Myocyte (in vitro differentiated cells): ENCODE results near the gene ZBTB7C. TPM values are rescaled to one million over a fixed set of nuclear protein-coding genes. Genes with fewer than 3 reads are reported as not detected.
A peak's percentile ranks its signal among the peaks of the same experiment; 100 is the strongest.

Experiments used
- DNase-seq: peaks from one replicate; pipeline ENCODE4 v3.0.0-alpha.2; 2012; ENCODE audit warnings: low read depth
- total RNA-seq: library from RNA; depleted of rRNA; stranded (reverse); fragments of >200 nt; gene quantifications from 2 replicates; pipeline ENCODE4 v1.2.3, GENCODE V29; 2014

ZBTB7C gene
- total RNA-seq, 1 donor from 2014 or later = 16.4 TPM

DNA sequence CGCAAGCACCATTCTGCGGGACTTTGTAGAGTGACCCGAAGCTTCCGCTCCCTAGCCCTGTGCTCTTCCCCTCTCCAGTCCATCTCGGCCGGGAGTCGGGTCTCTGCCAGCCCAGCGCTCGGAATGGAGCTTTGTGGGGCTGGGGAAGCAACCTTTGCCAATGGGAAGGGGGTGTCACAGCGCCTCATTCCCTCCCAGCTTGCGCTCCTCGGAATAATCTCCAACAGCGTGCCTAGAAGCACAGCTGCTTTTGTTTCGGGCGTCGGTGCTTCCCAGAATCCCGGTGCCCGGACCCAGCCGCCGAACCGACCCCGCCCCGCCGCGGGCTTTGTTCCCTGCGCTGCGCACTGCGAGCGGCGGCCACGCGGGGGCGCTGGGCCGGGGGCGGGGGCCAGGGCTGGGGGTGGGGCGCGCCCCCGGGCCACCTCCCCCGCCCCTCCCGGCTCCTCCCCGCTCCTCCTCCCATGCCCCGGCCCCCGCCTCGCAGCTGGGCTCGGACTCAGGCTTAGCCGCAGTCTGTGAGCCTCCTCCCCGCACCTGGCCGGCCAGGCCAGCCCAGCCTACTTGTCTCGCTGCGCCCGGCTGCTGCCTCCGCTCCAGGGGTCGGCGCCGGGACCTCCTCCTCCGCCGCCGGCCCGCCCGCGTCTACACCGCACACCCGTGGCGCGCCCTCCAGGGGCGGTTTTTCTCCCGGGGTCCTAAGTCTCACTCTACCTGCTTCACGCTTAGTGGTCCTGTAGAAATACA is 401.1 kb downstream of the ZBTB7C start:
- peak; percentile 61 for DNase-seq

DNA sequence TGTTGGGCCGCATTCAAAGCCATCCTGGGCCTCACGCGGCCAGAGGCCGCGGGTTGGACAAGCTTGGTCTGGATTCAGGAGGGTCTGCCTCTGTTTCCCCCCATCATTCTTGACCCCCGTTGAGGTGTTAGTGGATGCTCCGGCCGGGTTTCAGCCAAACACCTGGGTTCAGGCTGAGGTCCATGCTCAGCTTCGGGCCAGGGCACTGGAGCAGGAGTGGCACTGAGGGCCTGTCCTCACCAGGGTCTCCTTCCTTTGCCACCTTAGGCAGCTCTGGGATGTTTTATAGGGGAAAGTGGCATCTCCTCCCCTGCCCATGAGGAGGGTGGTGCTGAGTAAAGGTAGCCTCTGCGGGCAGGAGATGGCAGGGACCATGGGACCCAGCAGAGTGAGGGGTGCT is 401.8 kb downstream of the ZBTB7C start:
- DNase-seq = no peak

DNA sequence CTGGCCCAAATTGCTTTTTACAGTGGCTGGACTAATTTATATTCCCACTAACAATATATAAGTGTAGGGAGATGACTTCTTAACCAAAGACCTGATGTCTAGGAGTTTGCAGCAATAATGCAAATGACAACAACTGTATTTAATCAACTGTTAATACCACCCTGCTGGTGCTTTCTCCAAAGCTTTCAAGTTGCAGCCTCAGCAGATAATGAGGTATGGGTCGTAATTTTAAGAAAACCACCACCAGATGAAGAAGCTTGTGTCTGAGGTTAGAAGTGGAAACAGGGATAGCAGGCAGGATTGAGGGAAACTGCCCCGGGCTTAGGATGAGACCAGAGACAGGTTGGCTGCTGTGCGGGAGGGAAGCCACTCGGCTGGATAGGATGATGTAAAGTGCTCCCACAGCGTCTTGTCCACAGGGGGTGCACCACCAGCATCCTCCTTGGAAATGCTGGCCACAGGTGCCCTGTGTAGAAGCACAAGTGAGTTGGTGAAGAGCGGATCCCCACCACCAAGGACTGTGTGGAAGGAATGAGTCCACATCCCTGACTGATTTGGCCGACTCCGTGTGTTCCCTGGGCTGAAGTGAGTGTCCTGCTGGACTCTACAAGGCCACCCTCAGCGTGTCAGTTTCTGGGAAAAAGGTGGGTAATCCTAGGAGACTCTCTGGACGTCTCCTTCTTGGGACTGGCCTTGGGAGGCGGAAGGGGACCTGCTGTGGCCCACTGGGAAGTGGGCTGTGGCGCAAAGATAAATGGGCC is 402.6 kb downstream of the ZBTB7C start:
- DNase-seq = no peak

DNA sequence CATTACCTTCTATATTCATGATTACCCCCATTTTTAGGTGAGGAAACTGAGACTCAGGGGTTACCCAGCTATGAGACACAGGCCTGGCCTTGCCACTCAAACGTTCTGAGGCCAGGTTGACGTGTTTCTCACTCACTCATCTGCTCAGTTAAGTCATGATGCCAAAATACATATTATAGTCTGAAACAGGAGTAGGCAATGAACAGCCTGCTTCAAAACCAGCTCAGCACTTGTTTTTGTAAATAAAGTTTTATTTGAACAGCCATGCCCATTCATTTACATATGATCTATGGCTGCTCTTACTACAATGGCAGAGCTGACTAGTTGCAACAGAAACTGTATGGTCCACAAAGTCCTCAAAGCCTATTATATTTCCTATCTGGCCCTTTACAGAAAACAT is 404.6 kb downstream of the ZBTB7C start:
- DNase-seq = no peak

DNA sequence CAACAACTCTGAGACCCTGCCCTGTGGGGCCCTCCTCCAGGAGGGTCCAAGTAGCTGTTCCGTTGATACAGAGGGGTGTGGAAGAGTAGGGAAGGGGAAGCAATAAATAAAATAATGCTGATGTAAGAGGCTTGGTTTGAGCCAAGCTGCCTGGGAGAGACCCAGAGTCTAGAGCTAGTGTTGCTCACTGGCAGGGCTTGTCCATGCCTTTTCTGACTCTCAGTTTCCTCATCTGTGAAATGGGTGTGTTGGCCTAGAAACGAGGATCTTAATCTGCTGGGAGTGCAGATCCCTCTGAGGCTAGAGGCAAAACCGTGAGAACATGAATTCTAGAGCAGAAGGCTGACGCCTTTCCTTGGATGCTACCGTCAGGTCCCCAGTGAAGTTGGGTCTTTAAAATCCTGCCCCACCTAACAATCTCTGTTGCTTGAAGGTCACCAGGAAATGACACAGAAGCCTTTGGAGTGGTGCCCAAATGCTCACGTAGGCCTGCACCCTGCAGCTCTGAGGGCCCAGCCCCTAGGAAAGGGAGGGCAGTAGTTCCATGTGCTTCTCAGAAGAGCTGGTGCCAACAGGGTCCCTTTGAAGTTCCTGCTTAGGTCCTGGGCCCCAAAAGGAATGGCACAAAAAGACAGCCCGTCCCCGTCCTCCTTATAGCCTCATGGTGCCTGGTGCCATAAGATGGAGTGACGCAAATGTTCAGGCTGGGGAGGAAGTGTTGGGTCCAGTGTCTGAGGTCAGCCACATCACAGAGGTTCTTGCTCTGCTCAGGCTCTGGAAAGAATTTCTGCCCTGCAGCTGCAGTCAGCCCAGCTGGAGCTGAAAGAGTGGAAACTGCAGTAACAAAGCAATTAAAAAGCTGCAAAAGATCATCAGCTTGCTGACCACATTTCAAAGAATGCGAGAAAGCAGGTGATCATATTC is 405.5 kb downstream of the ZBTB7C start:
- DNase-seq = no peak

DNA sequence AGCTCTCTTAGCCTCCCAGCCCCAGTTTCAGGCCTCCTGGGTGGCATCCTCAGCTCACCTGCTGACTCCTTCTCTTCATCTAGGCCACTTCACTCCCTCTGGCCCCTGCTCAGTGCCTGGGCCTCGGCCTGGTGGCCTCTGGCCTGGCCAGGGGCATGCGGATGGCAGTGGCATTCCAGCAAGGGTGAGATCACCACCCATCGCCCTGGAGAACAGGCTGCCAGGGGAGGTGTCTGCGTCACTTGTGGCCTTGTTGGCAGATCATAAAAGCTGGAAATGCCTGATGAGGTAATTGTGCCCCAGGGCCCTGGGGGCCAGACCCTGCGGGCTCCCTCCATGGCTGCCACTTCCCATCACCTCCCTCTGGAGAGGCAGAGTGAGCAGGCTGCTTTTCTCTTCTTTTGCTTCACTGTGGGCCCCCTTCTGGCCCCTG is 406.2 kb downstream of the ZBTB7C start:
- peak; percentile 87 for DNase-seq

DNA sequence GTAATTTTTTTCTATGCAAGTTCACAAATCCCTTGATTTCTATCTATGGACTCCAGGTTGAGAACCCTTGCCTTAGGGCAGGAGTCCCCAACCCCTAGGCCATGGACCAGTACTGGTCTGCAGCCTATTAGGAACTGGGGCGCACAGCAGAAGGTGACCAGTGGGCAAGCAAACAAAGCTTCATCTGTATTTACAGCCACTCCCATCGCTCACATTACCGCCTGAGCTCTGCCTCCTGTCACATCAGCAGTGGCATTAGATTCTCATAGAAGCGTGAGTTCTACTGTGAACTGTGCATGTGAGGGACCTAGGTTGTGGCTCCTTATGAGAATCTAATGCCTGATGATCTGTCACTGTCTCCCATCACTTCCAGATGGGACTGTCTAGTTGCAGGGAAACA is 408.5 kb downstream of the ZBTB7C start:
- DNase-seq = no peak

DNA sequence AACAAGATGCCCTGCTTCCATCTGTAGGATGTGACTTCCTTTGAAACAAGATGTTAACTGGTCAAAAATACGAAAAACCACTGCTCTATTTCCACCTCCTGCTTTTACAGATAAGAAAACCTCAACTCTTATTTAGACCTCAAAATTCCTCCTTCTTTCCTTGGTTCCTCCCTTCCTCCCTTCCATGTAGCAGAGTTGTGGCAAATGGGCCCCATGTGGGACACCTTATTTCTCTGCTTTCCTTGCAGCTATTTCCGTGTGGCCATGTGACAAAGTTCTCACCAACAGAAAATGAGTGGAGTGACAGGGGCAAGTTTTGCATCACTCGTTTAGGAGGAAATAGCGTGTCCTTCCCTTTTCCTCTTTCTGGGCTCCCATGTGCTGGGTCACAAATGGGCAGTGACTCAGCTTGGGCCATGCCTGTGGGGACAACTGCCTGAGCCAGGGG is 409.4 kb downstream of the ZBTB7C start:
- no peak for DNase-seq

DNA sequence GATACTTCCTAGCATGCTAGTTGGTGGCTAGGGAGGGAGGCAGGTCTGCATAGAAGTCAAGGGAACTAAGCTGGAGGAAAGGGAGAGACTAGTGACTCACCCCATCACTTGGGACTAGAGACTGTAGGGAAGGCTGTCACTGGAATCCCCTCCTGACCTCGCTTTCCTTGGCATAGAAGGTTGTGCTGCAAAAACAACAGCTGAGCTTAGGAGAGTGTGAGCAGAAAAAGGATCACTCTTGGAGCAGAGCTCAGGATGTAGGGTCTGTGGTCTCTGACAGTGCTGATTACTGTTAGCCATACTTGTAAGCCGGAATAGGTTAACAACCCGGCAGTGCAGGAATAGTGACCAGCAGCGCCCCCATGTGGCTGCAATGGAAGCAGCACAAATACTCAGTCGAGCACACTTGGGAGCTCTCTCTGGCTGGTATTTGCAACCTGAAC is 411.8 kb downstream of the ZBTB7C start:
- DNase-seq = peak; percentile 83

DNA sequence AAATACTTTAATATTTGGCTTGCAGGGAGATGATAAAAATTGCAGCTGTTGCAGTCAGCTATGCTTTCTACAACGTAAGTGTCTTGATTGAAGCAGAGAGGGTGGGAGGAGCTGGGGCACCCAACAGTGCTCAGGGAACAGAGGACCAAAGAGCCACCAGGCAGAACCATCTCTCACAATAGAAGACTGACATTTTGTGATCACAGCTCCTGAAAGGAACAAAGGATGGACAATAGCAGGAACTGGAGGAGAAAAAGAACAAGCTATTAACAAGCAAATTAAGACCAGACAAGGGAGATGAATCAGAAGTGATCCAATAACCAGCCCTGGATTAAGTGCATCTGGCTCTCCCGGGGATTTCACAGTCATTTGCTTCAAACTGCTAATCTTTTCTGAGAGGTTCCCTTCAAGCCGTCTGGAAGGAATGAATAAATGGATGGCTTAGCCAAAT is 413.1 kb downstream of the ZBTB7C start:
- peak; percentile 32 for DNase-seq

DNA sequence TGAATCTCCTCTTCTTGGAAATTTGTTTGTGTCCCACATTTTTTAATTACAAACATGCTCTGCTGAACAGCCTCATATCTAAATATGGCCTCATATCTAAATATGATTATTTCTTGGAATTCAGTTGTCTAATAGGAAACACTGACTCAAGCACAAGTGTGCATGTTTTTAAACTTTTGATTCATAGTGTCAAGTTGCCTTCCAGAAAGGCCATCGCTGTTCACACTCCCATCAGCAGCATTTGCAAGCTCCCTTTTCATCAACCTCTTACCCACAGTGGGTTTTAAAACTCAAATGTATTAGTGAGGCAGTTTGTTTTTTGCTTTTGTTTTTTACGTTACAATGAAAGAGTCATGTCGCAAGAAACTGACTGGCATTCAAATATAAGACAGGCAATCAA is 413.5 kb downstream of the ZBTB7C start:
- no peak for DNase-seq

DNA sequence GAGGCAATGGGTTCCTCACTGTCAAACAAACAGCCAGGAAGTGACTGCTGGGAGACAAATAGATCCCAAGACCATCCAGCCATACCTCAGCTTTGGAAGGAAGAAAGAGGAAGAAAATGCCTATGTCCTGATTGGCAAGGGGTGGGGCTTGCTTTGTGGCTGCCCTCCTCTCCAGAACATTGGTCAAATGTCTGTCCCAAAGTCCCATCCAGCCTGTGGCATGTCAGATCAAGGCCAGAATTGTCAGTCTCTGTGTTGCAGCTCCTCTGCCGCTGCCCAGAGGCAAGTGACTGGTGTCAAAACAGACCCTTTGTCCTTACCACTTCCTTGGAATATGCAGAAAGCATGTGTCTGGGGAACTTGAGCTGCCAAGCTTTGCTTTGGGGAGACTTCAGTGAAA is 415.8 kb downstream of the ZBTB7C start:
- DNase-seq = no peak

DNA sequence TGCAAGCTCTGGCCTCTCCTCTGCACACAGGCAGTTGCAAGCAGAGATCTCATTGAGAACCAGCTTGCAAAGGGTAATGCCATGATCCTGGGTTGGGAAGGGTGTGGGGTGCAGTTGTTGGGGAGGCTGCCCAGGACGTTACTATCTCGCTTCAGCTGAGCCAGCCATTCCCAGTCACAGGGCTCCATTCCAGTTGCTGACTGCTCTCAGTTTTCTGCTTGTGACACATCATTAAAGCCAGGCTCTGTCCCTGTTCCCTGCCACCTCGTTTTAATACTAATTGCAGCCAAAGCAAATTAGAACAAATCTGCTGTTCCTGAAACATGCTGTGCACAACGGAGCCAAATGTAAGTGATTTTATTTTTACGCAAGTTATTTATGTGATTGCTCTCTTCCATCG is 416.2 kb downstream of the ZBTB7C start:
- DNase-seq = no peak

DNA sequence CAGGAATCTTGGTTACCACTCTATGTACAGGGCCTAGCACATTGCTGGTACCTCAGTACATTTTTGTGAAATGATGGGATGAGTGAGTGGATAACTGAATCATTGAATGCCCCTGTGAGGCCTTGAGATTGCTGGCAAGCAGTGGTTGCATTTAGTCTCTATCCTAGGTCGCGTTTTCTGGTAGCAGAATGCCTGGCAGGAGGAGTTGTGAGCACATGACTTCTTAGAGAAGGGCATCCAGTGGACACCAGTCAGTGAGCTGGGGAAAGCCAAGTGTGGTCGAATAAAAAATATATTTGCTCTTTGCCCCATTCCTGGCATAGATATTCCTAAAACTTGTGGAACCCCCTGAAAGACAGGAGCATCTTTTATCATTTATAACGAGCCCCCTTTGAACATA is 416.9 kb downstream of the ZBTB7C start:
- no peak for DNase-seq

DNA sequence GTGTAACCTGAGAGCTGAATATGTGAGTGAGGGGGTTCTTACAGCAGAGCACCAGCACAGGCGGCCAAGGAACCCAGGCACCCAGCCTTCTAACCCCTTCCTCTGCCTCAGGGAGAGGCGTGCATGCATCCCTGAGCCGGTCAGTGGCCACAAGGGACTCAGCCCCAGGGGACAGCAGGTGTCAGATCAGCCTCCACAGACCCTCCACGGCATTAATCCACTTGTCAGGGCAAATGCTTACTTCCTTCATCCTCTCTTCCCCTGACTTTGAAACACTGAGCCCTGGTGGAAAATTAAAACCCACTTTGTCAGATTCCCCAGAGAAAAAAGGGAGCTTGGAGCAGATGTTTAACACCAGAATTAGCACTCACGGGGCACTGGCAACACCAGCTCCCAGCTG is 418.2 kb downstream of the ZBTB7C start:
- DNase-seq = no peak

DNA sequence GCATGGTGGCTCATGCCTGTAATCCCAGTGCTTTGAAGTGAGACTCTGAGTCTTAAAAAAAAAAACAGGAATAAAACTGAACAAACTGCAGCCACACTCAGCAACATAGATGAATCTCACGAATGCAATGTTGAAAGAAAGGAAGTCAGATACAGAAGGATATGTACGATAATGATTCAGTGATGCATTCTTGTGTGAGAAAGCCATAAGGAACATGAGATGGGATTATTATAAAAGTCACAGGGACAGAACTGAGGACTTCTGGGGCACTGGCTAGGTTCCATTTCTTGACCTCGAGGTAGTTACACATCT is 421.8 kb downstream of the ZBTB7C start:
- no peak for DNase-seq

DNA sequence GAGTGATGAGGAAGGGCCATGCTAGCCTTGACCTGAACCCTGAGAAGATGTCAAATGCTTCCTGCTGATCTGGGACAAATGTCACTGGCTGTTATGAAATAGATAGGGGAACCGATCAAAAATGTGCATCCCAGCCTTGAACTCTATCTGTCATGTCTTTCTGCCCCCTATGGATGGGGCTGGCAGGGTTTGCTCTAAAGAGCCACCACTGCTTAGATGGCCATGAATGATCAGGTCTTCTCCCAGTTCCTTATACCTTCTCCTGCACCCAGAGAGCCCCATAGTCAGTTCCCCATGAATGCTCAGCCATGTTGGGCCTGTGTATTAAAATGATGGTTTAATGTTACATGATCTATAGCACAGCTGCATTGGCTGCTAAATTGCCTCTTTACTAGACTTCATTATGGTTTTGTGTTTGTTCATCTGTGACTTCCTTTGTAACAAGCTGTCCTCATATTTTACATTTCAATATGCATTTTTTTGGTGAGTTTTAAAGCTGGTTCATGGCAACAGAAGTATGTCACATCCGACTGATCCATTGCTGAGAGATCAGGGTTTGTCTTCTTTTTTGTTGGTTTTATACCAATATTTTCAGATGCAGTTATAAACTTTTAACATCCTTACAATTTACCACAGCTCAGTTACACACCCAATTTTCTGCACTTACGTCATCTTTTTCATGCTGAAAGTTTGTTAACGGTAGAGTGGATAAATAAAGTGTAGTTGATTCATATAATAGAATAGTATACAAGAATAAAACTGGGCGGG is 422.4 kb downstream of the ZBTB7C start:
- no peak for DNase-seq

DNA sequence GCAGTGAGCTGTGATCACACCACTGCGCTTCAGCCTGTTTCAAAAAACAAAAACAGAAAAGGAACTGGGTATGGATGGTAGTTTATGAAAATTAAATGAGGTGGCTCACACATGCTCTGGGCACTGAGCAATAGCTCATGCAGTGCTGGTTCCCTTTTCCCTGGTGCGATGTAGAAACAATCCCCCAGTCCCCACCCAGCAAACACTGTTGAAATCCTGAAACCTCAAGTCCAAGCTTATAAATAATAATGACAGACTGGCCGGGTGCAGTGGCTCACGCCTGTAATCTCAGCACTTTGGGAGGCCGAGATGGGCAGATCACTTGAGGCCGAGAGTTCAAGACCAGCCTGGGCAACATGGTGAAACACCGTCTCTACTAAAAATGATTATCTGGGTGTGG is 423.3 kb downstream of the ZBTB7C start:
- DNase-seq = no peak

DNA sequence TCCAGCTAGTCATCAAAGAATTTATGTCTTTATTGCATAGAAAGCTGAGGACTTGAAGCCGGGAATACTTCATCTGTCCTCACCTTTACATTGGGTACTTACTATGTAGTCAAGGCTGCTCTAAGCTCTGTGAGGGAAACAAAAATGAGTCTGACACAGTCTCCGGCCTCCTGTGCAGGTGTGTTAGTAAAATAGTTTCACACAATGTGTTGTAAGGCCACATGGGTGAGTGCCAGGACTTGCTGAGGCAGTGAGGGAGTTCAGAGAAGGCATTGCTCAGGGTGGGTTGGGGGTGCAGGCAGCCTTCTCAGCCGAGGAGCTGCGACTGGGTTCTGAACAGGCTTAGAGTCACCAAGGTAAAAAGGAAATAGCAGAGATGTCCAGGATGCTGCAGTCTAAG is 424.2 kb downstream of the ZBTB7C start:
- no peak for DNase-seq

DNA sequence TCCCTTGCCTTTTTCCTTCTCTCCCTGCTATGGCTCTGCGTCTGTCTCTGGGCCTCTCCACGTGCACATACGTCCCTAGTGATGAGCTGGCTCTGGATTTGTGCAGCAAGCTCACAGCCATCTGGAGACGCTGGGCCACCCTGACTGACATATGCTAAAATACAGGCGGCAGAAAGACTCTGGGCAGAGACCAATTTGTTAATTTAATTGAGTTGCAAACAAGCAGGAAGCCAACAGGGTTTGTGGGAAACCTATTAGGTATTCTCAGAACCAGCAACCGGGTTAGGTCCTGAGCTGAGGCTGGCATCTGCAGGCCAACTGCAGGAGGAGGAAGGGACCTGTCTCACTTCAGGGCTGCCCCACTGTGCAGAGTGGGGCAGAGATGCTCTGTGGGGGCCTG is 425.2 kb downstream of the ZBTB7C start:
- DNase-seq = no peak

DNA sequence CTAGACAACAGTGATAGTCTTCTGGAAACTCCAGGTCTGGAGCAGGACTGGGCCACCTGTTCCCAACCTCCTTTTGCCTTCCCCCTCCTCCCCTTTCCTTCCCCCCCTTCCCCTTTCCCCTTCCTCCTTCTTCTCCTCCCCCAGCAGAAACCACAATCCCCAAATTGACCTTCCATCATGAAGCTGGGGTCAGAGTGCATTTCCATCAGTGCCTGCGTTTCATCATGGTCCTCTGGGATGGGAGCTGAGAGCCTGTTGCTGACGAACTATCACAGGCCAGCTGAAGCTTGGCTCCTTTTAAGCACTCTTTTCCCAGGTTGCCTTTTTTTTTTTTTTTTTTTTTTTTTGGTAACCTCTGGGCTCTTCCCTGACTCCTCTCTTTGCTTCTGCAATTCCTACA is 426.1 kb downstream of the ZBTB7C start:
- no peak for DNase-seq
